HG03460 (cell line): Measurements from ENCODE around the gene CLDN24.
"Not testable (repeated sequence)": the region's sequence is repeated elsewhere in the genome, so short reads cannot be mapped to it uniquely, and the experiment has no call there.

Source experiments
- ATAC-seq: cut with Tn5 transposase; IDR thresholded peaks from one replicate; pipeline ENCODE4 v1.9.1; 2021; ENCODE audit not compliant: unreplicated experiment

Gene CLDN24

GRCh38 chr4:183347566-183347965 lies 25.3 kb upstream of the CLDN24 start:
- ATAC-seq, result no peak

GRCh38 chr4:183347146-183347545 lies 24.9 kb upstream of the CLDN24 start:
- no peak for ATAC-seq

DNA sequence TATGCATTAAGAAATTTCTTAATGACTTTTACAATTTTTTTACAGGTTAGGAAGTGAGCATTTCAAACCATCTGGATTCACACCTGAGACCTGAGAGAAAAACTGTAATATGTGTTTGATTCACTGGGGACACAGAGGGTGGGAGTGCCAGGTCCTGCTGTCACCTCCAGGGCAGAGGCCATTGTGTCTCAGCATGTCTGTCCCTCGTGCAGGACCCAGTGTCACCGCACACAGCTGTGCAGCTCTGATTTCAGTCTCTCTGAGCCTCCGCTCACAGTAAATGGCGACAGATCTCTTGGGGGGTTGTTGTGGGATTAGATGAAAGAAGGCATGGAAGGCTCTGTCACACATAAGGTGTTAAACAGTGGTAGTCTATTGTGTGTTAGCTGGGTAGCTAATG lies 23.0 kb upstream of the CLDN24 start:
- no peak for ATAC-seq

- ATAC-seq, result no peak
These were observed 22.5 kb upstream of the CLDN24 start for GRCh38 chr4:183344523-183345255.

GRCh38 chr4:183343730-183344129 lies 21.5 kb upstream of the CLDN24 start:
- no peak for ATAC-seq

- ATAC-seq, result peak; percentile 55
These were observed 20.6 kb upstream of the CLDN24 start for GRCh38 chr4:183342541-183343533.

DNA sequence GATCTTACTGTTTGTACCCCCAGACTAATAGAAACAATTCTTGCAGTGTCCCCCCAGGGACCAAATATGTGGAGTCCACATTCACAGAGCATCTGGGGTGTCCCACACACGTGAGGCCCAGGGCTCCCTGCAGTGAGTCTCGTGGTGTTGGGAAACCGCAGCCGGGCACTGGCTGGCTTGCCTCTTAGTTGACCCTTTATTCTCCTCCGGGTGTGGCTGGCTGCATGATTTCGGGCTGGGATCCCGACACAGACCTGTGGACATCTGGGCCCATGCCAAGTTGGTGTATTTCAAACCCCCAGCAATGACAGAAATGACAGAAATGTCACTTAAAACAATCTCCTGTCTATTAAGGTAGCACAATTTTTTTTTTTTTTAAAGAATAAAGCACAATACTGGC lies 15.6 kb upstream of the CLDN24 start:
- ATAC-seq, result no peak

DNA sequence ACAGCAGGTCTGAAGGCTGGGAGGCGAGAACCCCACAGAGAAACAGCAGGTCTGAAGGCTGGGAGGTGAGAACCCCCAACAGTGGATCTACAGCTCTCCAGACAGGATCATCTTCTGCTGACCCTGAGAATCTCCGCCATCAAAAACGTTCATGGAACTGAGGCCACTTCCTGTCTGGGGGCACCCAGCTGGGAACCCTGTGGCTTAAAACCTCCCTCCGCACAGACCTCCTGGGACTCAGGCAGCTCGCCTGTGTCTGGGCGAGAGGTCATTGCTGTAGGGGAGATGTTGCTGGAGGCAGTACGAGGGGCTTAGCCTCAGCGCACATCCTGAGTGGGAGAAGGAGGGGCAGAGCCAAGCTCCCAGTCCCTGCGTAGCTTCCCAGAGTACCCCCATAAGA lies 15.1 kb upstream of the CLDN24 start:
- no peak for ATAC-seq

DNA sequence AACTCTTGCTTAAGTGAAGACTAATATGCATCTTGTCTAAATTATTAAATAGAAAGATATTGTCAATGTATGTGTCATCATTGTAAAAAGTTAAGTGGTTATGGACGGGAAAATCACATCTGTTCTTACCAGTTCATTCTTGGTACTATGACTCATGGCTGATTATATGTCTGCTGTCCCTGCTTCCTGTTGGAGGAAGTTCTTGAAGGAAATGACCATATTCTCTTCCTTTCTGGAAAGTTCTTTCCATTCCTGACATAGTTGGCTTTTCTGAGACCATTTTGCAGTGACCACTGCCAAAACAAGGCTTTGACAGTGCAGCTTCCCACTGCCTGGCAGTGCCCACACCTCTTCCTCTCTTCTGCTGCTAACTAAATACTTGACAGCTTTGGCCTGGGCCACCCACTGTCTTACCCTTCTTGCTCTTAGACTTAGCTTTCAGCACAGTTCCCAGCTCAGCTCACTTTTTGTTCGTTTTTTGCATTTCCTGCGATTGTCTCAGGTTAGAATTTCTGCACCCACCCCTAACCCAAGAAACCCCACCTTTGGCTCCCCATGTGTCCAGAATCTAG lies 13.2 kb upstream of the CLDN24 start:
- ATAC-seq, result no peak

- no peak for ATAC-seq
These were observed 11.8 kb upstream of the CLDN24 start for GRCh38 chr4:183333983-183334382.

GRCh38 chr4:183333202-183333601 lies 11.0 kb upstream of the CLDN24 start:
- no peak for ATAC-seq

DNA sequence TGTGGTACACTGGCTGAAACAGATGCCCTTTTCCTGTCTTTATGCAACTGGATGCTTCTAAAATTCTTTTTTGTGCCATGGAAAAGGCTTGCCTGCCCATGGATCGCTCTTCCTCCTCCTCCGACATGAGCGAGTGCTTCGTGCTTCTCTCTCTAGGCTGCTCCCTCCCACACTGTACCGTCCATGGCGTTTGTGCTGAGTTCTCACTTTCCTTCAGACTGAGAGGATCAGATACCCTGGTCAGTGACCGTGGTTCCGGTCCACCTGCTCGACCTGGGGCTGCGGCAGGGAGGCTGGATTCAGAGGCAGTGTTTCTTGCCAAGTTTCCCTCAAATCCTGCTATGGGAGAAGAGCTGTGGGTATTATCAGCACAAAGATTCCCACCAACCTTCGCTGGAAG lies 10.2 kb upstream of the CLDN24 start:
- no peak for ATAC-seq

DNA sequence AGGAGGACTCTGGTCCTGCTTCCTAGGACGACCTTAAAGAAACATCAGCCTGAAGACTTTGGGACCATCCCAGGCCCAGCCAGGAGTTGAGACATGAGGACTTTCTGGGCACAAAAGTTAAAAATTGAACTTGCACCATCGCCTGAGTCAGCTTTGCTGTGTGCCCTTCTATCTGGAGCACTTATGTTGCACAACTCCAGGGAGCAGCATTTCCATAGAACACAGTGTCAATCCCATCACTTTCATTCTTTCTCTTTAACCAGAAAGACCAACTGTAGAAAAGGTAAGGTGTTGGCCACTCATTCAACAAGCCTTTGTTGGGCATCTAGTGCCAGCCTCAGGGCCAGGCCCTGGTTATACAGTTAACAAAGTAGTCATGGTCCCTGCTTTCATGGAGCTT lies 8.6 kb upstream of the CLDN24 start:
- ATAC-seq, result no peak

GRCh38 chr4:183329954-183330742 lies 7.9 kb upstream of the CLDN24 start:
- ATAC-seq, result no peak

- no peak for ATAC-seq
These were observed 7.0 kb upstream of the CLDN24 start for GRCh38 chr4:183329244-183329643.

- ATAC-seq, result no peak
These were observed 6.6 kb upstream of the CLDN24 start for GRCh38 chr4:183328832-183329231.

DNA sequence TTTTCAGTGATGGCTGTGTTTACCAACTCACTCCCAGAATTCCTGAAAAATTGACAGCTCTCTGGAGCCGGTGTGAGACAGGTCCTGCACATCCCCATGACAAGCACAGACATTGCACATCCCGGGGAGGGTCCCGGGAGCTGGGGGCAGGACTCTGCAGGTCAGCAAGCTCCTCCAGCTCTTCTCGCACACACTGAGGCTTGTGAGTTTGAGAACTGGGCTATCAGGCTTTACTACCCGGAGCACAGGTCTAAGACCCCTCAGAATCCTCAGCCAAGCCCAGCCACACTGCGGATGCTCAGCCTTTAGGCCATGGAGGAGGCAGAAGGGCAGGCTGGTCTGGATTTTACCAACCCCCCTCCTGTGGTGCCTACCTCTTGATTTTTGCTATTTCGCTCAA lies 5.6 kb upstream of the CLDN24 start:
- ATAC-seq, result no peak

GRCh38 chr4:183326853-183327252 lies 4.6 kb upstream of the CLDN24 start:
- no peak for ATAC-seq

- ATAC-seq, result not testable (repeated sequence)
These were observed 4.2 kb upstream of the CLDN24 start for GRCh38 chr4:183326387-183326786.

GRCh38 chr4:183324619-183325018 lies 2.4 kb upstream of the CLDN24 start:
- no peak for ATAC-seq

- not testable (repeated sequence) for ATAC-seq
These were observed 1.8 kb upstream of the CLDN24 start for GRCh38 chr4:183324056-183324455.
